Measurements from ENCODE around the gene SFRP5. TPM values are rescaled to one million over a fixed set of nuclear protein-coding genes. Genes with fewer than 3 reads are reported as not detected.
A peak's percentile ranks its signal among the peaks of the same experiment; 100 is the strongest.

The SFRP5 gene
- total RNA-seq, 1 donor from 2014 or later, result 6.9 TPM

- DNase-seq, result no peak
Observed at GRCh38 chr10:97785731-97786130, 13.9 kb upstream of the SFRP5 start.

- DNase-seq, result no peak
Observed at GRCh38 chr10:97785231-97785630, 13.4 kb upstream of the SFRP5 start.

- no peak for DNase-seq
Observed at GRCh38 chr10:97784200-97784810, 12.5 kb upstream of the SFRP5 start.

- no peak for DNase-seq
Observed at GRCh38 chr10:97782455-97783228, 10.8 kb upstream of the SFRP5 start.

- DNase-seq, result peak; percentile 51
Observed at GRCh38 chr10:97781618-97782331, 10.0 kb upstream of the SFRP5 start.

GRCh38 chr10:97780841-97781617 is 9.2 kb upstream of the SFRP5 start:
- DNase-seq, result peak; percentile 47

- no peak for DNase-seq
Observed at GRCh38 chr10:97779975-97780374, 8.2 kb upstream of the SFRP5 start.

- no peak for DNase-seq
Observed at GRCh38 chr10:97779492-97779891, 7.7 kb upstream of the SFRP5 start.

GRCh38 chr10:97778452-97779302 is 6.9 kb upstream of the SFRP5 start:
- no peak for DNase-seq

GRCh38 chr10:97777143-97777542 is 5.3 kb upstream of the SFRP5 start:
- no peak for DNase-seq

GRCh38 chr10:97774811-97775294 is 3.1 kb upstream of the SFRP5 start:
- DNase-seq, result no peak

GRCh38 chr10:97773096-97773495 is 1.3 kb upstream of the SFRP5 start:
- no peak for DNase-seq

GRCh38 chr10:97771055-97771891 is 526 bp downstream of the SFRP5 start:
- DNase-seq, result no peak

GRCh38 chr10:97770255-97770654 is 1.5 kb downstream of the SFRP5 start:
- no peak for DNase-seq

- no peak for DNase-seq
Observed at GRCh38 chr10:97768322-97769315, 3.2 kb downstream of the SFRP5 start.

- DNase-seq, result no peak
Observed at GRCh38 chr10:97766996-97767924, 4.5 kb downstream of the SFRP5 start.

GRCh38 chr10:97766106-97766810 is 5.5 kb downstream of the SFRP5 start:
- no peak for DNase-seq

All from tongue (tissue), 2 donors.